Mammary epithelial cell (primary cell): ENCODE measurements around the gene SIRPB2.

ENCODE experiments used
- EZH2 ChIP-seq: IDR thresholded peaks from 2 replicates; pipeline ENCODE4 v1.6.1; 2012; ENCODE audit warnings: low read length, inconsistent platforms, borderline replicate concordance
- TF ChIP-seq, protein P1 (sequence below), 2 donors: IDR thresholded peaks in 1 of 2; conservative IDR thresholded peaks in 1 of 2; 2 replicates each; pipeline ENCODE4 v1.5.1; 2011 to 2012; ENCODE audit warnings: inconsistent platforms in 2 of 2, low read length in 2 of 2, mild to moderate bottlenecking in 2 of 2, control low read depth in 1 of 2, low read depth in 1 of 2; ENCODE audit not compliant: insufficient read depth in 1 of 2; ENCODE audit errors: extremely low read depth in 1 of 2

DNA sequence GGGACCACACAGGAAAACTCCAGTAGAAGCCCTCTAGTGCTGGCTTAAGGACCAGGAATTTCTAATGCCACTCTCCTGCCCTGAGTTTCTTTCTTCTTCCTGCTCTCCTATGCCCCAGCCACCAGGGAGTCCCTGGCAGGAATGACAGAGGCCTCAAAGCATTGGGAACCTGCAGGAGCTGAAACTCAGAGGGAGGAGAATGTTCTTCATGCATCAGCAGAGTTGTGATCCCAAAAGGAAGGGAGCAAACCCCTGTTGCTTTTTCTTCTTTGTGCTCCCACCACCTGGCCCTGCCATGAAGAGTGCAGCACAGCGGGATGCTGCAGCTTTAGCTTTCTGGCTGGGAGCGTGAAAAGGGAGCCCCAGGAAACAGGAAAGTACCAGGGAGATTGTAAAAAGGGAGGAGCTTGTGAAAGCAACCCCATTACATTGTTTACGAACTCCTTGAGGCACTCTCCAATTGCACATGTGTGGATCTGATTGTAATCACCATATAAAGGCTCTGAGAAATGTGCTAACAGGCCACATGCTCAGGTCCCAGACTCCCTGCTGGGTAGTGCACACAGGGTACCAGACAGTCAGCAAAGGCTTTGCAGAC lies 63.7 kb downstream of the SIRPB2 start:
- TF ChIP-seq, protein P1, sequence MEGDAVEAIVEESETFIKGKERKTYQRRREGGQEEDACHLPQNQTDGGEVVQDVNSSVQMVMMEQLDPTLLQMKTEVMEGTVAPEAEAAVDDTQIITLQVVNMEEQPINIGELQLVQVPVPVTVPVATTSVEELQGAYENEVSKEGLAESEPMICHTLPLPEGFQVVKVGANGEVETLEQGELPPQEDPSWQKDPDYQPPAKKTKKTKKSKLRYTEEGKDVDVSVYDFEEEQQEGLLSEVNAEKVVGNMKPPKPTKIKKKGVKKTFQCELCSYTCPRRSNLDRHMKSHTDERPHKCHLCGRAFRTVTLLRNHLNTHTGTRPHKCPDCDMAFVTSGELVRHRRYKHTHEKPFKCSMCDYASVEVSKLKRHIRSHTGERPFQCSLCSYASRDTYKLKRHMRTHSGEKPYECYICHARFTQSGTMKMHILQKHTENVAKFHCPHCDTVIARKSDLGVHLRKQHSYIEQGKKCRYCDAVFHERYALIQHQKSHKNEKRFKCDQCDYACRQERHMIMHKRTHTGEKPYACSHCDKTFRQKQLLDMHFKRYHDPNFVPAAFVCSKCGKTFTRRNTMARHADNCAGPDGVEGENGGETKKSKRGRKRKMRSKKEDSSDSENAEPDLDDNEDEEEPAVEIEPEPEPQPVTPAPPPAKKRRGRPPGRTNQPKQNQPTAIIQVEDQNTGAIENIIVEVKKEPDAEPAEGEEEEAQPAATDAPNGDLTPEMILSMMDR (conservative IDR thresholded peaks at IDR 0.05 in 1 of 2, IDR thresholded peaks at IDR 0.05 in 1 of 2; ENCODE audit: extremely low read depth in 1 of 2, insufficient read depth in 1 of 2, low read depth in 1 of 2, low read length in 2 of 2) = no peak
- TF ChIP-seq EZH2 = no peak
